Panc1 (cell line): ENCODE data around the gene NFE2L3. TPM values are rescaled to one million over a fixed set of nuclear protein-coding genes. Genes with fewer than 3 reads are reported as not detected.
A peak's percentile ranks its signal among the peaks of the same experiment; 100 is the strongest.

Source experiments
- ATAC-seq: fragments of 200-7000 bp; cut with Tn5 transposase; 2 replicates; pipeline ENCODE4 v1.9.1; 2020; ENCODE audit warnings: mild to moderate bottlenecking, moderate library complexity
- BruUV-seq: library from RNA; stranded (reverse); fragments of 400-500 nt; replicated peaks from 2 replicates; lab custom pipeline; 2021; lab: Mats Ljungman, UMichigan
- CTCF ChIA-PET: fragments of 300-600 bp; sonication (Branson Sonifier 250); formaldehyde crosslinking; loops from one replicate; lab custom pipeline; 2022; ENCODE audit warnings: antibody characterized with exemption; lab: Charles Lee
- POLR2A ChIA-PET: fragments of 300-600 bp; sonication (Branson Sonifier 250); formaldehyde crosslinking; loops from one replicate; lab custom pipeline; 2022; ENCODE audit warnings: antibody characterized with exemption; lab: Charles Lee
- DNase-seq: peaks from one replicate; pipeline ENCODE4 v3.0.0-alpha.2; 2010; ENCODE audit warnings: low read depth, low spot score
- H3K27ac ChIP-seq: 2 replicates; pipeline ENCODE4 v1.5.1; 2011; ENCODE audit warnings: mild to moderate bottlenecking, low read length, inconsistent platforms
- H3K27me3 ChIP-seq: fragments of 200-500 bp; sonication (Bioruptor generic); 2 replicates; pipeline ENCODE4 v1.6.0; 2014; ENCODE audit warnings: low read length, inconsistent platforms; ENCODE audit not compliant: control insufficient read depth, insufficient read depth
- H3K36me3 ChIP-seq: fragments of 200-500 bp; sonication (Bioruptor generic); 2 replicates; pipeline ENCODE4 v1.5.1; 2014; ENCODE audit warnings: inconsistent platforms, mild to moderate bottlenecking, low read length, moderate library complexity; ENCODE audit not compliant: control insufficient read depth, insufficient read depth
- H3K4me1 ChIP-seq: 2 replicates; pipeline ENCODE4 v1.5.1; 2011; ENCODE audit warnings: inconsistent platforms, mild to moderate bottlenecking, low read length, moderate library complexity; ENCODE audit not compliant: control insufficient read depth, insufficient read depth
- H3K4me3 ChIP-seq, 2 experiments: 2 replicates each; pipeline ENCODE4 v1.5.1; 2011 to 2012; ENCODE audit warnings: low read depth in 2 of 2, low read length in 2 of 2, mild to moderate bottlenecking in 2 of 2, inconsistent platforms in 1 of 2, moderate library complexity in 1 of 2
- H3K9me3 ChIP-seq: fragments of 200-500 bp; sonication (Bioruptor generic); 2 replicates; pipeline ENCODE4 v1.5.1; 2014; ENCODE audit warnings: low read depth, mild to moderate bottlenecking, inconsistent platforms, low read length, moderate library complexity; ENCODE audit not compliant: control insufficient read depth, insufficient read depth
- CTCF ChIP-seq: fragments of 450-650 bp; IDR thresholded peaks from 2 replicates; pipeline ENCODE4 v1.5.1; 2017; ENCODE audit warnings: mild to moderate bottlenecking
- REST ChIP-seq, 2 experiments: IDR thresholded peaks; 2 replicates each; pipeline ENCODE4 v1.6.1; 2011 to 2012; ENCODE audit warnings: low read depth in 2 of 2, control low read depth in 1 of 2, low read length in 1 of 2, mild to moderate bottlenecking in 1 of 2, moderate library complexity in 1 of 2; ENCODE audit not compliant: insufficient read depth in 1 of 2
- SIN3A ChIP-seq: IDR thresholded peaks from 2 replicates; pipeline ENCODE4 v1.6.1; 2012; ENCODE audit warnings: low read depth, mild to moderate bottlenecking, low read length, moderate library complexity, borderline replicate concordance; ENCODE audit not compliant: insufficient read depth
- TCF7L2 ChIP-seq: IDR thresholded peaks from 2 replicates; pipeline ENCODE4 v1.6.1; 2011; ENCODE audit warnings: mild to moderate bottlenecking, low read depth, low read length, inconsistent platforms
- in situ Hi-C: cut with HindIII; loops from 2 replicates; pipeline ENCODE4 v1.10.0; 2016; ENCODE audit warnings: low sequenced_read_pairs, low pct_unique_long_range_greater_than_20kb
- intact Hi-C: fragments of 100-400 bp; cut with micrococcal nuclease; formaldehyde crosslinking; loops from one replicate; pipeline ENCODE4 v1.10.0; 2022; ENCODE audit not compliant: unreplicated experiment
- total RNA-seq: library from RNA; stranded (reverse); gene quantifications from one replicate; pipeline ENCODE4 v1.2.1, GENCODE V29; 2021; ENCODE audit not compliant: unreplicated experiment

The NFE2L3 gene
- total RNA-seq, 1 experiment from 2014 or later, result 78.5 TPM

GRCh38 chr7:26198133-26198780 is 46.3 kb downstream of the NFE2L3 start:
- ChIA-PET POLR2A (no interaction called here), CTCF (interaction anchor here (0.7 to 1.3 kb wide), 2 partner anchors 11 to 308 kb away, joined by 3 read pairs; no protein-coding TSS in a partner anchor)
- H3K4me1 ChIP-seq, result peaks cover 43% of the 10 kb centered on the region
- in situ Hi-C loops (no loop called here), intact Hi-C loops (no loop called here)
- TF ChIP-seq SIN3A, result peak; percentile 80; the same call in 1 of the 2 replicates
- TF ChIP-seq TCF7L2, result no peak
- TF ChIP-seq REST (IDR thresholded peaks at IDR 0.05; ENCODE audit: insufficient read depth in 1 of 2, low read depth in 2 of 2, low read length in 1 of 2), result peak in 1 of 2 experiments; percentile 2; a peak in 1 of 4 replicates
- peak; percentile 73; the same call in 1 of the 2 replicates for TF ChIP-seq CTCF
- ATAC-seq, result no peak
- peak overlapping the region; percentile 100 for H3K27ac ChIP-seq
- peak overlapping the region; percentile 97 to 98 for H3K4me3 ChIP-seq
- no peaks in the 10 kb centered on the region for H3K27me3 ChIP-seq
- no peaks in the 10 kb centered on the region for H3K9me3 ChIP-seq
- no peak for DNase-seq
- BruUV-seq, result no TSS peak
- H3K36me3 ChIP-seq, result peaks cover 60% of the 10 kb centered on the region

- no peaks in the 10 kb centered on the region for H3K9me3 ChIP-seq
- intact Hi-C loops, result no loop called here
- 0 out of 2 replicates have a peak, but pooled peaks have one; percentile 13 for TF ChIP-seq SIN3A
- TF ChIP-seq TCF7L2, result no peak
- H3K27me3 ChIP-seq, result no peaks in the 10 kb centered on the region
- H3K4me1 ChIP-seq, result peaks cover 43% of the 10 kb centered on the region
- BruUV-seq, result no TSS peak
- no peak for ATAC-seq
- H3K27ac ChIP-seq, result peak overlapping the region; percentile 100
- peak overlapping the region; percentile 97 to 98 for H3K4me3 ChIP-seq
- DNase-seq, result no peak
- H3K36me3 ChIP-seq, result peaks cover 60% of the 10 kb centered on the region
- in situ Hi-C loops, result no loop called here
- ChIA-PET POLR2A (no interaction called here), CTCF (interaction anchor here (0.7 kb wide), 1 partner anchor 309 kb away, joined by 3 read pairs; no protein-coding TSS in a partner anchor)
These were observed 46.8 kb downstream of the NFE2L3 start for GRCh38 chr7:26198781-26199169.
